NCI-H2227 (cell line): ENCODE measurements around the gene HES3.
A peak's percentile ranks its signal among the peaks of the same experiment; 100 is the strongest.

Experiments
- DNase-seq: peaks from one replicate; lab custom pipeline; 2025; ENCODE audit not compliant: unreplicated experiment; lab: John Stamatoyannopoulos, UW

HES3 gene

DNA sequence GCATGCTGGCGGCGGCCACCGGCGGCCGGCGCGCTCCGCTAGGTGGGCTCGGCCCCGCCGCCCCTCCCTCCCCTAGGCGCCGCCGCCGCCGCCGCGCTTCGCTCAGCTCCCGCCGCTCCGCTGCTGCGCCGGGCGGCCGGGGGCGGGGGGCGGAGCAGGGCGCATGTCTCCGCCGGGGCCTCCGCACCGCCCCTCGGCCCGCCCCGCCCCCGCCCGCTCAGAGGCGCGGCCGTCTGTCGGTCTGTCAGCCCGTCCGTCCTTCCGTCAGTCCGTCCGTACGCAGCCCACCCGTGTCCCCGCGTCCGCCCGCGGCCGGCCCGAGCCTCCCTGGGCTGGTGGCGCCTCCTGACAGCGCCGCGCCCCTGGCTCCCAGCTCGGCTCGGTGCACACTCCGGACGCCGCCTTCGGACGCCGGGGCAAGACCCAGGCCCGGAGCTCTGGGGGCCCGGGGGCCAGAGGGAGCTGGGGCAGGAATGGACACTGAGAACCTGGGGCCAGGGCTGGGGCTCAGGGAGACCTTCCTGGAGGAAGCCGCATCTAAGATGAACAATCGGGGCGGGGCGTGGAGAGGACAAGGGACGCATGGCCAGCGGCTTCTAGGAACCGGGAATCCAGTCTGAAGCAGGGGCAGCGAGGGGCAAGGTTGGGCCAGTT, 17.1 kb downstream of the HES3 start, which contains the start of gene GPR153:
Gene GPR153 (minus strand): TSS at position 138 of the 654 bp plus-strand sequence. CDS start 6,193 bp downstream, outside the sequence.
- peak; percentile 76 for DNase-seq

GRCh38 chr1:6261615-6261995, 17.6 kb downstream of the HES3 start:
- DNase-seq, result peak; percentile 63

DNA sequence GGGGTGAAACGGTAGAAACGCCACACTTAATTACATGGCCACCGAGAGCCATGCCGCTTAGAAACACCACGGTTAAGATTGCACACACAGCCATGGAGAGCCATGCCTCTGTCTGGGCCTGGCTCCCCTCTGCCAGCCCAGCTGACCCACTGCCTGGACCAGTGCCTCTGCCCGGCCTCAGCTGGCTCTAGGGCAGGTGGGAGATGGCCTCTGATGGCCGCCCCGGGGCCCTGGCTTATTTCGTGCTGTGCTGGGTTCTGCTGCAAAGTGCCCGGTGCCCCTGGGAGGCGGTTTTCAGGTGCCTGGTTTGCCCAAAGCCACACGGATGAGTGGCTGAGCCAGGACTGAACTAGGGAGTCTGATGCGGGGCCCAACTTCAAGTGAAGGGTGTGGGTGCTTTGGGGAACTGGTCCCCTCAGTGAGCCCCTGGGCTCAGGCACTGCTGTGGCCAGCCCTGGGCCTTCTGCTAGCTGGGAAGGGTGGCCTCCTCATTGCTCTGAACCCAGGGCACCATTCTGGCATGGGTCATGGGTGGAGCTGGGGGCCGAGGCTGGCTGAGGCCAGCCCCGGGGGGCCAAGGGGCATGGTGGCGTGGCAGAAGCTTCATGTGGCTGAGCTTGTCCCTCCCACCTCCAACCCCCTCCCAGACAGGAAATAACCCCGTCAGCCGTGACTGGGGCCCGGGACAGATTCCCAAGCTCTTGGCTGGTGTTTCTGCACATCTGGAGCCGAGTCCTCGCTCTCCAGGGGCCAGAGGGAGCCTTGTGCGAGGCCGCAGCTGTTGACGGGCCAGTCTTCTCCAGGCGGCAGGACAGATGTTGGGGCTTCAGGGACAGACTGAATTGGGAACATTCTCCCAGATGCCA, 18.8 kb downstream of the HES3 start:
- no peak for DNase-seq

- no peak for DNase-seq
Observed at GRCh38 chr1:6263716-6264115, 19.7 kb downstream of the HES3 start.

- no peak for DNase-seq
Observed at GRCh38 chr1:6265151-6265550, 21.2 kb downstream of the HES3 start.

DNA sequence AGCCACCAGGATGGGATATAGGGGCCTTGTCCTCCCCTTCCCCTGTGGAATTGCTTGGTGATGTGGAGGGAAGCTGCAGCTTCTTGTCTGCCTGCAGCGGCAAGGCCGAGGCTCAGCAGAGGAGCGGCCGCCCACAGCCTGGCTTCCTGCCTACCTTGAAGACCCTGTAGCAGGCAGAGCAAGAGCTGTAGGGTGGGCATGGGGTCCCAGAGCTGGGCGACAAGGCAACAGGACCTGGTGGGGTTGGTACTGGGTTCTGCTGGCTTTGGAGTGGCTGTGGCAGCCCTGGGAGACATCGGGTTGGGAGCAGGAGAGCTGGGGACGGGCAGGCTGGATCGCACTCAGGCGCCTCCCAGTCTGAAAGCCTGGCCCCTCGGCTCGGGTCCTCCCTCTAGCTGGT, 22.7 kb downstream of the HES3 start:
- DNase-seq, result no peak

DNA sequence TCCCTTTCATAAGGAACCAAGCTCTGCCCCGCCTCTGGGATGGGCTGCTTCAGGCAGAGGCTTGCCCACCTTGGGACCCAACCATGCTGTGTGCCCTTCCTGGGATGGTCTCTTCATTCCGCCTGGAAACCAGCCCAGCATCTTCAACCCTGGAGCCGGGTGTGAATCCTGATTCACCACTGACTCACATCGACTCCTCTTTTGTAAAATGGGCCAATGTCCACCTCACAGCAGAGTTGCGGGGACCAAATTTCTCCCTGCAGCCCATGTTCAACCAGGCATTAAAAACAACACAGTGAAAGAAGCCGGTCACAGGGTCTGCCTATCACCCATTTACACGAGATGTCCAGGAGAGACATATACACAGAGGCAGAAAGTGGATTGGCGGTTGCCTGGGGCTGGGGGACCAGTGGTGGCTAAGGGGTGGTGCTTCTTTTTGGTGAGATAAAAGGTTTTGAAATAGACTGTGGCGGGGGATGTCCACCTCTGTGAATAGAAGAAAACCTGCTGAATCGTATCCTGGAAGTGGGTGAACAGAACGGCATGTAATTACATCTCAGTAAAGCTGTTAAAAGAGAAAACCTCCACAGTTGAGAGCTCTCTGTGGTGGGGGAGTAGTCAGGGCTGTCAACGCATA, 23.8 kb downstream of the HES3 start:
- DNase-seq, result peak; percentile 27

GRCh38 chr1:6268415-6268814, 24.4 kb downstream of the HES3 start:
- no peak for DNase-seq

- no peak for DNase-seq
Observed at GRCh38 chr1:6269296-6269695, 25.3 kb downstream of the HES3 start.

- DNase-seq, result peak; percentile 74
Observed at GRCh38 chr1:6269720-6270400, 25.9 kb downstream of the HES3 start.

DNA sequence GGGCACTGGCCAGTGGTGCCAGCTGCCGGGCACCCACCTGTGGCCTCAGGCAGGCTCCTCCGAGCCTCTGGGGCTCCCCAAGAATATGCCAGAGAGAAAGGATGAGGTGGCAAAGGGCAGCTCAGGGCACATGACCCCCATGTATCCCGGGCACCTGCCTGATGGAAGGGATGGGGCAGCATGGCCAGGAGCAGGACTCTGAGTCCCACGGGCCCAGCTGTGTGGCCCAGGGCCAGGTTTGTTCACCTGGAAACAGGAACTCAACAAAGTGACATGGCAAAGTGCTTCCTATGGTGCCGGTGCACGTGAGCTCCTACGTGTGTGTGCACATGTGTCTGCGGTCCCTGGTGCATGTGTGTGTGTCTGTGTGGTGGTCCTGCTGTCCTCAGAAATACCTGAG, 26.4 kb downstream of the HES3 start:
- DNase-seq, result no peak

DNA sequence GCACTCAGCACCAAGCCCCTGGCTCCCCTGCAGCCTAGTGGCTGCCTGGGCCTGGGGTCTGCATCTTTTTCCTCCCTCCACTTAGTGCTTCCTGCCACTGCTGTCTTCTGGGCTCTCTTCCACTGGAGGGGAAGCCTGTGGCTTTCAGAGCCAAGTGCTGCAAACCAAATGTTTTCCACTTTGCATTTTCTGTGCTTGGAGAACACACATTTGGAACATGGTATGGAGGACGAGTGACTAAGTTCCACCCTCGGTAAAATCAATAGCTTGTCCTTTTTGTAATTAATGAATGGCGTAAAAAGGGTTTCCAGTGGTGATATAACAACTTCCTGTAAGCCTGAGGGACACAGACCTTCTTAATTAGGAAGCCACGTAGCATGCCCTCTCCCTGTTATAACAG, 27.0 kb downstream of the HES3 start:
- no peak for DNase-seq

DNA sequence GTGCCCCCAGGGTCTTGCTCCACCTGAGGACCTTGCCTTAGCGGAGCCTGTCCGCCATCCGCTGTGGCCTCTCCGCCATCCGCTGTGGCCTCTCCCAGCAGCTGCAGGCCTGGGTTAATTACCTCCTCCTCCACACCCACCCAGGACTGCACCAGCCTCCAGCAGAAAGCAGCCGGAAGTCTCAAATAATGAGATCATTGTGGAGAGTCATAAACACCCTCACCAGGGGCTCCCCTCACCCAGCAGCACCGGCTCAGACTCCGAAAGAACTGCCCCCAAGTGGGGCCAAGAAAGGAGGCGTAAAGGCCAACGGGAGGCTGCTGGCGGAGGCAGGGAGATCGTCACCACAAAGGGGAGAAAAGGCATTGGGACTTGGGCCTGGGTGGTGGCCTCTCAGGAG, 27.6 kb downstream of the HES3 start:
- DNase-seq, result peak; percentile 41

GRCh38 chr1:6272452-6272851, 28.5 kb downstream of the HES3 start:
- no peak for DNase-seq

DNA sequence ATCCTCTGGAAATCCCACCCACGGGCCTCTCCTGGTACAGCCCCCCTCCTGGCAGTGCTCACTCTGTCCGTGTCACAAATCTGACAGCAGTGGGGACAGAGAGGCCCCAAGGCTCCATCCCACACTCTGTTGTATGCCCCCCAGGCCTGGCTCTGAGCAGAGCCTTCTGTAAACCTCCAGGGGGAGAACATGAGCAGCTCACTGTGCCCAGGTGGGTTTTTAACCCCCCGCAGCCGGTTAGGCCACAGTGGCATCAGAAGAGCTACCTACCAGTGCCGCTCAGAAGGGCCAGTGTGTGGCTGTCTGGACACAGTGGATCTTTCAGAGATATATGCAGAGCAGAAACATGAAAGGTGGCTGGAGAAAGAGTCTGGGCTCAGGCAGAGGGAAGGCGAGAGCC, 28.9 kb downstream of the HES3 start:
- DNase-seq, result no peak

DNA sequence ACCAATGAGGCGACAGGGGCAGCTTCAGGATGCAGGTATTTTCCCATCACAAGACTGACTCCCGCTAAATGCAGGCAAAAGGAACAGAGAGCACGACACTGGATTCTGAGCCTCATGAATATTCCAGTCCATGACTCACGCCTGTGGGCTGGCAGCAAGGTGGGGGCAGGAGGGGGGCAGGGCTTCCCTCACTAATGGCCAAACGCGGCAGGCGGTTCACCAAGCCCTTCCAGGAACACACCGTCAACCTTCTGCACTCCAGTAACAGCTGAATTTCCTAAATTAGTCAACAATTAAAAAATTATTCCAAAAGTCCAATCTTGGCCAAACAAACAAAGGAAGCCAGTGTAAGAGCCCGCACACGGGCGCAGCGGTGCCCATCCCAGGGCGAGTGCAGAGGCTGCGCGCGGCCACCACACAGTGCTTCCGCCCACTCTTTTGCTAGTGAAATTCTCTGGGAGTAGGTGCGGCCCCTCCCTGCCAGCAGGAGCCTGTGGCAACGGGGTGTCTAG, 29.5 kb downstream of the HES3 start:
- DNase-seq, result peak; percentile 32

DNA sequence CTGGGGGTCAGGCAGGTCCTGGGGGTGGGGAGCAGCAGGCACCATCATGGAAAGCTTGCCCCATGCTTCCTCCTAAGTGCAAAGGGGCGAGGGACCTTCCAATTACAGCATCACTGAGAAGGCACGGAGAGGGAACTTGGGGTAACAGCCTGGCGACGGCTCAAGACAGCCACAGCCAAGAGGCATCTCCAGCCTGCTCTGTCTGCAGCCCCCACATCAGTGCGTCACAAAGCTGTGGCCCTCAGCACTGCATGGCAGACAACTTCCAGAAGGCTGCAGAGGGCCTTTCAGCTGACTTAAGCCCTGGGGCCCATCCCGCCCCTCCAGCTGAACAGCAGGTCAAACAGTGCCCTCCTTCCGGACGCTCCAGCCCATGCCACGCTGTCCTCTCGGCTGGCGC, 30.1 kb downstream of the HES3 start:
- no peak for DNase-seq

DNA sequence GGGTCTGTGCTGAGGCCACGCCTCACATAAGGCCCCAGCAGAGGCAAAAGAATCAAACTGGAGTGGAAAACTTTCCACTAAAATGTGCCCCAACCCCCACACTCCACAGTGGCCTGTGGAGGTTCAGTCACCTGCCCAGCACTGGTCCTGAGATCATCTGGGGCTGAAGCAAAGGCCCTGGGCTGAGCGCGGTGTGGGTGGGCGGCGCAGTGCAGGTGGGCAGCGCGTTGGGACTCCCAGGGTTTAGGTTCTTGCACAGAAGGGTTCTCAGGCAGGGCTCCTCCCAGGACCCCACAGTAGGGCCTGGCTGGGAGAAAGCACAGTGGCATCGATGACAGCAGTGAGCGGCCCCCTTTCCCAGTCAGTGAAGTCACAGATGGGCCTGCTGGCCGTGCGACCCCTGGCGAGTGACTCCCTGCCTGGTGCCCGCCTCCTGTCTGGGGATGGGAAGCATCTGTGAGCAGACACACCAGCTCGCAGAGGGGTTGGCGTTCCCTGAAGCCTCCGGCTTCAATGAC, 30.7 kb downstream of the HES3 start:
- DNase-seq, result no peak

GRCh38 chr1:6275826-6276782, 32.1 kb downstream of the HES3 start:
- peak; percentile 89 for DNase-seq
